ENCODE results near the gene RBFOX2.

- TF ChIP-seq EZH2 (IDR thresholded peaks at IDR 0.05; ENCODE audit: borderline replicate concordance, low read length) (no peak), CTCF (IDR thresholded peaks at IDR 0.05; ENCODE audit: low read length) (no peak)
Observed at GRCh38 chr22:35739931-35740380, 288.7 kb downstream of the RBFOX2 start.

Data from OCI-LY1 (cell line).